HCT116 (cell line): Measurements from ENCODE around the gene GNGT2. TPM values are rescaled to one million over a fixed set of nuclear protein-coding genes. Genes with fewer than 3 reads are reported as not detected.
A peak's percentile ranks its signal among the peaks of the same experiment; 100 is the strongest.

Experiments used
- ATAC-seq: fragments of 200-7000 bp; cut with Tn5 transposase; 2 replicates; pipeline ENCODE4 v1.9.1; 2020; ENCODE audit warnings: mild to moderate bottlenecking, moderate library complexity
- BruUV-seq: library from RNA; stranded (reverse); fragments of 400-500 nt; replicated peaks from 2 replicates; lab custom pipeline; 2021; lab: Mats Ljungman, UMichigan
- CTCF ChIA-PET: fragments of 300-600 bp; sonication (Branson Sonifier 250); formaldehyde crosslinking; loops from one replicate; lab custom pipeline; 2021; ENCODE audit warnings: antibody characterized with exemption; lab: Charles Lee
- POLR2A ChIA-PET: fragments of 300-600, 350-600 bp; sonication (Branson Sonifier 250); formaldehyde crosslinking; loops from one replicate; lab custom pipeline; 2021; ENCODE audit warnings: antibody characterized with exemption; lab: Charles Lee
- RAD21 ChIA-PET, 2 experiments: fragments of 300-600 bp; sonication (Branson Sonifier 250); formaldehyde crosslinking; loops; one replicate each; lab custom pipeline; 2023; ENCODE audit warnings: low total read pairs in 2 of 2; ENCODE audit not compliant: uncharacterized antibody in 2 of 2, unreplicated experiment in 2 of 2, low non-redundant PET in 1 of 2; lab: Charles Lee
- DNase-seq: peaks from one replicate; pipeline ENCODE4 v3.0.0-alpha.2; 2010; ENCODE audit warnings: low read depth, low spot score
- H2AFZ ChIP-seq: fragments of 200-600 bp; shearing (Covaris generic), sonication (generic); 2 replicates; pipeline ENCODE4 v1.6.1; 2017; ENCODE audit warnings: low read depth, mixed run types, mixed read lengths, antibody characterized with exemption, low read length; ENCODE audit not compliant: poor library complexity, severe bottlenecking
- H3K27ac ChIP-seq: 2 replicates; pipeline ENCODE4 v1.5.1; 2012; ENCODE audit warnings: low read depth, low read length
- H3K27me3 ChIP-seq: fragments of 200-600 bp; sonication (generic); 2 replicates; pipeline ENCODE4 v1.6.1; 2016; ENCODE audit warnings: mixed run types, low read length, mixed read lengths; ENCODE audit not compliant: insufficient read depth
- H3K36me3 ChIP-seq, 2 experiments: fragments of 200-500 bp in 1 of 2; fragments of 200-600 bp in 1 of 2; sonication (Bioruptor generic) in 1 of 2; sonication (generic) in 1 of 2; 2 replicates each; pipeline versions ENCODE4 v1.5.1 to v1.6.1; 2014 to 2016; ENCODE audit warnings: low read length in 2 of 2, inconsistent platforms in 1 of 2, mixed read lengths in 1 of 2, mixed run types in 1 of 2; ENCODE audit not compliant: insufficient read depth in 2 of 2, control insufficient read depth in 1 of 2
- H3K4me1 ChIP-seq, 2 experiments: fragments of 200-600 bp in 1 of 2; sonication (generic) in 1 of 2; 2 replicates each; pipeline versions ENCODE4 v1.5.1 to v1.6.1; 2012 to 2017; ENCODE audit warnings: low read length in 2 of 2, inconsistent platforms in 1 of 2, mild to moderate bottlenecking in 1 of 2, mixed read lengths in 1 of 2, mixed run types in 1 of 2, moderate library complexity in 1 of 2; ENCODE audit not compliant: insufficient read depth in 2 of 2, control insufficient read depth in 1 of 2
- H3K4me2 ChIP-seq: fragments of 200-600 bp; sonication (generic); 2 replicates; pipeline ENCODE4 v1.6.1; 2017; ENCODE audit warnings: mixed run types, low read length, mixed read lengths
- H3K4me3 ChIP-seq, 2 experiments: fragments of 200-600 bp in 1 of 2; sonication (generic) in 1 of 2; replicated peaks in 1 of 2; 2 replicates each; pipeline ENCODE4 v1.5.1; 2011 to 2016; ENCODE audit warnings: low read length in 2 of 2, control low read depth in 1 of 2, low read depth in 1 of 2, mild to moderate bottlenecking in 1 of 2, mixed read lengths in 1 of 2, mixed run types in 1 of 2
- H3K79me2 ChIP-seq: fragments of 200-600 bp; sonication (generic); 2 replicates; pipeline ENCODE4 v1.6.1; 2017; ENCODE audit warnings: mild to moderate bottlenecking, mixed run types, low read length, moderate library complexity, mixed read lengths; ENCODE audit not compliant: insufficient read depth
- H3K9ac ChIP-seq: fragments of 200-600 bp; sonication (generic); 2 replicates; pipeline ENCODE4 v1.6.1; 2016; ENCODE audit warnings: low read length, mixed read lengths
- H3K9me2 ChIP-seq: fragments of 200-600 bp; sonication (generic), shearing (Covaris generic); 2 replicates; pipeline ENCODE4 v1.6.1; 2017; ENCODE audit warnings: mixed run types, mild to moderate bottlenecking, moderate library complexity; ENCODE audit not compliant: insufficient read depth
- H3K9me3 ChIP-seq, 2 experiments: fragments of 200-500 bp in 1 of 2; fragments of 200-600 bp in 1 of 2; sonication (Bioruptor generic) in 1 of 2; sonication (generic) in 1 of 2; 2 replicates each; pipeline ENCODE4 v1.6.1; 2014 to 2017; ENCODE audit warnings: low read length in 2 of 2, mixed read lengths in 2 of 2, inconsistent platforms in 1 of 2, low read depth in 1 of 2, mild to moderate bottlenecking in 1 of 2, mixed run types in 1 of 2, moderate library complexity in 1 of 2; ENCODE audit not compliant: control insufficient read depth in 1 of 2, insufficient read depth in 1 of 2
- H4K20me1 ChIP-seq: fragments of 200-600 bp; sonication (generic), shearing (Covaris generic); 2 replicates; pipeline ENCODE4 v1.6.1; 2017; ENCODE audit warnings: mixed run types, mild to moderate bottlenecking, moderate library complexity; ENCODE audit not compliant: insufficient read depth
- CBX3 ChIP-seq: IDR thresholded peaks from 2 replicates; pipeline ENCODE4 v1.6.1; 2012; ENCODE audit warnings: low read depth
- CEBPB ChIP-seq: IDR thresholded peaks from 2 replicates; pipeline ENCODE4 v1.6.1; 2012; ENCODE audit warnings: low read depth
- CTCF ChIP-seq, 3 experiments: fragments of 200-600 bp in 1 of 3; sonication (generic) in 1 of 3; IDR thresholded peaks in 2 of 3; conservative IDR thresholded peaks in 1 of 3; 2 replicates each; pipeline ENCODE4 v1.5.1; 2012 to 2017; ENCODE audit warnings: low read depth in 2 of 3, low read length in 2 of 3, antibody characterized with exemption in 1 of 3, borderline replicate concordance in 1 of 3, control low read depth in 1 of 3, mild to moderate bottlenecking in 1 of 3, mixed read lengths in 1 of 3, mixed run types in 1 of 3, moderate library complexity in 1 of 3; ENCODE audit not compliant: insufficient read depth in 1 of 3
- EGR1 ChIP-seq: IDR thresholded peaks from 2 replicates; pipeline ENCODE4 v1.6.1; 2012; ENCODE audit warnings: low read depth
- JUND ChIP-seq: IDR thresholded peaks from 2 replicates; pipeline ENCODE4 v1.6.1; 2012
- POLR2A ChIP-seq: IDR thresholded peaks from 2 replicates; pipeline ENCODE4 v1.7.0; 2011; ENCODE audit warnings: borderline replicate concordance; ENCODE audit not compliant: insufficient read depth, insufficient read length; ENCODE audit errors: extremely low read depth
- POLR2AphosphoS5 ChIP-seq: IDR thresholded peaks from 2 replicates; pipeline ENCODE4 v1.6.1; 2011; ENCODE audit warnings: mild to moderate bottlenecking, low read depth, low read length, moderate library complexity
- RAD21 ChIP-seq: IDR thresholded peaks from 2 replicates; pipeline ENCODE4 v1.6.1; 2012; ENCODE audit warnings: low read depth, mild to moderate bottlenecking
- SP1 ChIP-seq: IDR thresholded peaks from 2 replicates; pipeline ENCODE4 v1.6.1; 2012; ENCODE audit warnings: low read depth
- SRF ChIP-seq: IDR thresholded peaks from 2 replicates; pipeline ENCODE4 v1.6.1; 2012; ENCODE audit warnings: low read depth
- TCF7L2 ChIP-seq: IDR thresholded peaks from 2 replicates; pipeline ENCODE4 v1.7.0; 2011; ENCODE audit warnings: borderline replicate concordance, inconsistent platforms; ENCODE audit not compliant: insufficient read depth, insufficient read length; ENCODE audit errors: extremely low read depth
- YY1 ChIP-seq: IDR thresholded peaks from 2 replicates; pipeline ENCODE4 v1.6.1; 2011; ENCODE audit warnings: low read length, low read depth, moderate library complexity, mild to moderate bottlenecking; ENCODE audit not compliant: insufficient replicate concordance; ENCODE audit errors: extremely low read depth
- ZBTB33 ChIP-seq: IDR thresholded peaks from 2 replicates; pipeline ENCODE4 v1.6.1; 2011; ENCODE audit warnings: mild to moderate bottlenecking, low read length, moderate library complexity; ENCODE audit not compliant: insufficient replicate concordance; ENCODE audit errors: extremely low read depth
- intact Hi-C: fragments of 100-400 bp; cut with micrococcal nuclease; formaldehyde crosslinking; loops from 2 replicates; pipeline ENCODE4 v1.10.0; 2022
- total RNA-seq: library from RNA; stranded (reverse); gene quantifications from one replicate; pipeline ENCODE4 v1.2.1, GENCODE V29; 2021; ENCODE audit not compliant: unreplicated experiment
- TF ChIP-seq, protein P1 (sequence below): IDR thresholded peaks from 2 replicates; pipeline ENCODE4 v1.6.1; 2012

The GNGT2 gene
- total RNA-seq, 1 experiment from 2014 or later: not detected

DNA sequence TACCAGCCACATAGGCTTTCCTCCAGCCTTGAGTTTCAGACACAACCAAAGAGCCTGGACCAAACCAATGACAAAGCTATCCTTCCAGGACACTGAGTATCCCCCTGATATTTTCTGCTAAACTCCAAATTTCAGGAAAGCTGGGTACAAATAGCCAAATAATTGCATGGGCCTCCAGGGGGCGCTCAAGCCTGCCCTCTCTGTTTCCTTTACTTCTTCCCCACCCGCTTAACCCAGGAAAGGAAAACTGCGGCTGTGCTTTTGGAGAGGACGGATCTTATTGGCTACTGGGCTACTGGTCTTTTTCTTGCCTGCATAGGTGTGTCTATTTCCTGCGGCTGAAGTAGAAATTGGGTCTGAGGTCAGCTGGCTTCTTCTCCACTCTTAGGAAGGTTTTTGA, 30.1 kb downstream of the GNGT2 start:
- peak; percentile 74 for DNase-seq
- H2AFZ ChIP-seq: peak overlapping the region; percentile 36
- no peak overlapping the region for H3K4me3 ChIP-seq
- H4K20me1 ChIP-seq: no peaks in the 10 kb centered on the region
- TF ChIP-seq TCF7L2: no peak
- peak; percentile 86 for TF ChIP-seq RAD21
- peak; percentile 87 to 99 (median 97) for TF ChIP-seq CTCF (IDR thresholded peaks at IDR 0.05 in 2 of 3, conservative IDR thresholded peaks at IDR 0.05 in 1 of 3; ENCODE audit: borderline replicate concordance in 1 of 3, insufficient read depth in 1 of 3, low read depth in 2 of 3, low read length in 2 of 3)
- TF ChIP-seq JUND: no peak
- TF ChIP-seq, protein P1, sequence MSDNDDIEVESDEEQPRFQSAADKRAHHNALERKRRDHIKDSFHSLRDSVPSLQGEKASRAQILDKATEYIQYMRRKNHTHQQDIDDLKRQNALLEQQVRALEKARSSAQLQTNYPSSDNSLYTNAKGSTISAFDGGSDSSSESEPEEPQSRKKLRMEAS: no peak
- 0 out of 2 replicates have a peak, but pooled peaks have one; percentile 18 for TF ChIP-seq CBX3
- no peak for TF ChIP-seq POLR2AphosphoS5
- no peak for TF ChIP-seq EGR1
- TF ChIP-seq POLR2A: no peak
- no peak for TF ChIP-seq CEBPB
- no peak for TF ChIP-seq ZBTB33
- TF ChIP-seq SP1: no peak
- peak; percentile 53 for TF ChIP-seq YY1
- TF ChIP-seq SRF: peak; percentile 81
- POLR2A ChIA-PET: interaction anchor here (2.3 kb wide), 1 partner anchor 12 kb away, joined by 5 read pairs; no protein-coding TSS in a partner anchor
- no peaks in the 10 kb centered on the region for H3K36me3 ChIP-seq
- H3K27me3 ChIP-seq: no peaks in the 10 kb centered on the region
- ATAC-seq: peak; percentile 96
- no peaks in the 10 kb centered on the region for H3K9me2 ChIP-seq
- RAD21 ChIA-PET: interaction anchor here (0.9 to 1.2 kb wide), 3 partner anchors 12 to 111 kb away, joined by 3 read pairs; no protein-coding TSS in a partner anchor
- no TSS peak for BruUV-seq
- no peaks in the 10 kb centered on the region for H3K79me2 ChIP-seq
- H3K4me2 ChIP-seq: peak overlapping the region; percentile 34
- peaks cover 0 to 6% of the 10 kb centered on the region in 2 experiments; a peak in 1 of 4 replicates for H3K4me1 ChIP-seq
- CTCF ChIA-PET: interaction anchor here (0.7 to 3.1 kb wide), 18 partner anchors 9 to 593 kb away, joined by 3 to 26 read pairs (median 4); no protein-coding TSS in a partner anchor
- H3K9me3 ChIP-seq: peaks cover 16 to 18% of the 10 kb centered on the region in 2 experiments; a peak in 2 of 4 replicates
- H3K27ac ChIP-seq: no peak overlapping the region
- H3K9ac ChIP-seq: no peak overlapping the region
- intact Hi-C loops: loop anchor here (1.0 kb wide), 2 partner anchors 47 to 215 kb away; no protein-coding TSS in a partner anchor
